Chondrocyte (in vitro differentiated cells): ENCODE measurements around the gene NRXN3. TPM values are rescaled to one million over a fixed set of nuclear protein-coding genes. Genes with fewer than 3 reads are reported as not detected.

Experiments
- DNase-seq: peaks from one replicate; pipeline ENCODE4 v3.0.0; 2021; ENCODE audit warnings: mixed read lengths, low spot score
- H3K27ac Mint-ChIP-seq: one replicate; pipeline ENCODE4 v1.8.0; 2021; ENCODE audit warnings: mild to moderate bottlenecking, moderate library complexity, mixed read lengths; ENCODE audit not compliant: unreplicated experiment
- H3K27me3 Mint-ChIP-seq: 2 replicates; pipeline ENCODE4 v1.8.0; 2021; ENCODE audit warnings: low read depth, mixed read lengths
- H3K36me3 Mint-ChIP-seq: 2 replicates; pipeline ENCODE4 v1.8.0; 2021; ENCODE audit warnings: low read depth, mixed read lengths
- H3K4me1 Mint-ChIP-seq: 2 replicates; pipeline ENCODE4 v1.8.0; 2021; ENCODE audit warnings: low read depth, mild to moderate bottlenecking, mixed read lengths
- H3K4me3 Mint-ChIP-seq: one replicate; pipeline ENCODE4 v1.8.0; 2021; ENCODE audit warnings: mild to moderate bottlenecking, moderate library complexity, mixed read lengths; ENCODE audit not compliant: unreplicated experiment
- H3K9me3 Mint-ChIP-seq: 2 replicates; pipeline ENCODE4 v1.8.0; 2021; ENCODE audit warnings: low read depth, mixed read lengths
- total RNA-seq: library from RNA; stranded (reverse); gene quantifications from 3 replicates; pipeline ENCODE4 v1.2.1, GENCODE V29; 2021
- TF ChIP-seq, protein P1 (sequence below): fragments of 200-600 bp; sonication (generic); IDR thresholded peaks from 2 replicates; pipeline ENCODE4 v1.5.0; 2021; ENCODE audit warnings: antibody characterized with exemption, mild to moderate bottlenecking, moderate library complexity

NRXN3 gene
- total RNA-seq, 1 donor from 2014 or later: 7.9 TPM

DNA sequence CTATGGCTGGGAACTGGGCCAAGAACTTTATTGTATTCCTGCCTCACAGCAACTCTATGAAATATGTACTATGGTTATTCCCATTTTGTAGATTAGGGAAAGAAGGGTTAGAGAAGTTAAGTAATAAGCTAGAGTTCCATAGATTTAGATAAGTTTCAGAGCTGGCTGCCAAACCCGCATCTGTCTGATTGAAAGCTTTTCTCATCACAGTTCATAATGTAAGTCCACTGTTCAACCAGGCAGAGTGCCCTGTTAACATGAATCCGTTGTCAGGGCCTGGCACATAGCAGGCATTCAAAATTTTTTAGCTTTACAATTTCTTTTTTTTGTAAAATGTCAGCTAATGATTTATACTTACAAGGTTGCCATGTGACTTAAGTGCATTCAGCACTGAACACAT is 467.3 kb downstream of the NRXN3 start:
- H3K9me3 Mint-ChIP-seq: peaks cover 8% of the 10 kb centered on the region
- TF ChIP-seq, protein P1, sequence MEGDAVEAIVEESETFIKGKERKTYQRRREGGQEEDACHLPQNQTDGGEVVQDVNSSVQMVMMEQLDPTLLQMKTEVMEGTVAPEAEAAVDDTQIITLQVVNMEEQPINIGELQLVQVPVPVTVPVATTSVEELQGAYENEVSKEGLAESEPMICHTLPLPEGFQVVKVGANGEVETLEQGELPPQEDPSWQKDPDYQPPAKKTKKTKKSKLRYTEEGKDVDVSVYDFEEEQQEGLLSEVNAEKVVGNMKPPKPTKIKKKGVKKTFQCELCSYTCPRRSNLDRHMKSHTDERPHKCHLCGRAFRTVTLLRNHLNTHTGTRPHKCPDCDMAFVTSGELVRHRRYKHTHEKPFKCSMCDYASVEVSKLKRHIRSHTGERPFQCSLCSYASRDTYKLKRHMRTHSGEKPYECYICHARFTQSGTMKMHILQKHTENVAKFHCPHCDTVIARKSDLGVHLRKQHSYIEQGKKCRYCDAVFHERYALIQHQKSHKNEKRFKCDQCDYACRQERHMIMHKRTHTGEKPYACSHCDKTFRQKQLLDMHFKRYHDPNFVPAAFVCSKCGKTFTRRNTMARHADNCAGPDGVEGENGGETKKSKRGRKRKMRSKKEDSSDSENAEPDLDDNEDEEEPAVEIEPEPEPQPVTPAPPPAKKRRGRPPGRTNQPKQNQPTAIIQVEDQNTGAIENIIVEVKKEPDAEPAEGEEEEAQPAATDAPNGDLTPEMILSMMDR: no peak
- DNase-seq: no peak
- no peaks in the 10 kb centered on the region for H3K4me1 Mint-ChIP-seq
- no peak overlapping the region for H3K27ac Mint-ChIP-seq
- H3K4me3 Mint-ChIP-seq: no peak overlapping the region
- H3K36me3 Mint-ChIP-seq: no peaks in the 10 kb centered on the region
- H3K27me3 Mint-ChIP-seq: peaks cover 4% of the 10 kb centered on the region

- Mint-ChIP-seq H3K9me3 (peaks cover 8% of the 10 kb centered on the region), H3K27ac (no peak overlapping the region), H3K36me3 (no peaks in the 10 kb centered on the region), H3K4me1 (no peaks in the 10 kb centered on the region), H3K4me3 (no peak overlapping the region), H3K27me3 (peaks cover 4% of the 10 kb centered on the region)
- no peak for DNase-seq
- TF ChIP-seq, protein P1: no peak
Observed at GRCh38 chr14:78637908-78638475, 467.8 kb downstream of the NRXN3 start.

- H3K27me3 Mint-ChIP-seq: peaks cover 4% of the 10 kb centered on the region
- TF ChIP-seq, protein P1: no peak
Observed at GRCh38 chr14:78638926-78639325, 468.8 kb downstream of the NRXN3 start.

GRCh38 chr14:78644824-78645559 is 474.8 kb downstream of the NRXN3 start:
- Mint-ChIP-seq H3K9me3 (peaks cover 3% of the 10 kb centered on the region), H3K4me1 (no peaks in the 10 kb centered on the region), H3K27ac (no peak overlapping the region), H3K36me3 (no peaks in the 10 kb centered on the region), H3K27me3 (peaks cover 5% of the 10 kb centered on the region), H3K4me3 (no peak overlapping the region)
- TF ChIP-seq, protein P1: no peak
- DNase-seq: no peak

More at GRCh38 chr14:78638926-78639325, 468.8 kb downstream of the NRXN3 start:
- no peaks in the 10 kb centered on the region for H3K36me3 Mint-ChIP-seq
- no peaks in the 10 kb centered on the region for H3K4me1 Mint-ChIP-seq
- H3K4me3 Mint-ChIP-seq: no peak overlapping the region
- no peak for DNase-seq
- no peak overlapping the region for H3K27ac Mint-ChIP-seq
- peaks cover 8% of the 10 kb centered on the region for H3K9me3 Mint-ChIP-seq

GRCh38 chr14:78652727-78653126 is 482.6 kb downstream of the NRXN3 start:
- no peak for DNase-seq
- H3K4me3 Mint-ChIP-seq: no peak overlapping the region
- peaks cover 8% of the 10 kb centered on the region for H3K9me3 Mint-ChIP-seq
- TF ChIP-seq, protein P1: no peak
- no peak overlapping the region for H3K27ac Mint-ChIP-seq
- H3K4me1 Mint-ChIP-seq: no peaks in the 10 kb centered on the region
- peaks cover 6% of the 10 kb centered on the region for H3K27me3 Mint-ChIP-seq
- no peaks in the 10 kb centered on the region for H3K36me3 Mint-ChIP-seq
